Measurements from ENCODE around the gene TMEM204. TPM values are rescaled to one million over a fixed set of nuclear protein-coding genes. Genes with fewer than 3 reads are reported as not detected.
A peak's percentile ranks its signal among the peaks of the same experiment; 100 is the strongest.

Gene TMEM204
- total RNA-seq, 2 donors from 2014 or later, result 2.9 to 5.0 TPM

- peak overlapping the region; percentile 13 for H3K27ac ChIP-seq
- H3K9me3 ChIP-seq, result no peaks in the 10 kb centered on the region
- H3K4me3 ChIP-seq, result no peak overlapping the region
- no peaks in the 10 kb centered on the region for H3K4me1 ChIP-seq
- H3K36me3 ChIP-seq, result no peaks in the 10 kb centered on the region
- DNase-seq, result peak; percentile 56
- TF ChIP-seq, protein P1, sequence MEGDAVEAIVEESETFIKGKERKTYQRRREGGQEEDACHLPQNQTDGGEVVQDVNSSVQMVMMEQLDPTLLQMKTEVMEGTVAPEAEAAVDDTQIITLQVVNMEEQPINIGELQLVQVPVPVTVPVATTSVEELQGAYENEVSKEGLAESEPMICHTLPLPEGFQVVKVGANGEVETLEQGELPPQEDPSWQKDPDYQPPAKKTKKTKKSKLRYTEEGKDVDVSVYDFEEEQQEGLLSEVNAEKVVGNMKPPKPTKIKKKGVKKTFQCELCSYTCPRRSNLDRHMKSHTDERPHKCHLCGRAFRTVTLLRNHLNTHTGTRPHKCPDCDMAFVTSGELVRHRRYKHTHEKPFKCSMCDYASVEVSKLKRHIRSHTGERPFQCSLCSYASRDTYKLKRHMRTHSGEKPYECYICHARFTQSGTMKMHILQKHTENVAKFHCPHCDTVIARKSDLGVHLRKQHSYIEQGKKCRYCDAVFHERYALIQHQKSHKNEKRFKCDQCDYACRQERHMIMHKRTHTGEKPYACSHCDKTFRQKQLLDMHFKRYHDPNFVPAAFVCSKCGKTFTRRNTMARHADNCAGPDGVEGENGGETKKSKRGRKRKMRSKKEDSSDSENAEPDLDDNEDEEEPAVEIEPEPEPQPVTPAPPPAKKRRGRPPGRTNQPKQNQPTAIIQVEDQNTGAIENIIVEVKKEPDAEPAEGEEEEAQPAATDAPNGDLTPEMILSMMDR (IDR thresholded peaks at IDR 0.05), result no peak
- H3K27me3 ChIP-seq, result no peaks in the 10 kb centered on the region
- H3K9ac ChIP-seq (ENCODE audit: low read depth in 2 of 2, low read length in 2 of 2), result no peak overlapping the region
- intact Hi-C loops (cut with DNase I), result no loop called here
Measured at GRCh38 chr16:1580256-1580655, 46.8 kb downstream of the TMEM204 start.

DNA sequence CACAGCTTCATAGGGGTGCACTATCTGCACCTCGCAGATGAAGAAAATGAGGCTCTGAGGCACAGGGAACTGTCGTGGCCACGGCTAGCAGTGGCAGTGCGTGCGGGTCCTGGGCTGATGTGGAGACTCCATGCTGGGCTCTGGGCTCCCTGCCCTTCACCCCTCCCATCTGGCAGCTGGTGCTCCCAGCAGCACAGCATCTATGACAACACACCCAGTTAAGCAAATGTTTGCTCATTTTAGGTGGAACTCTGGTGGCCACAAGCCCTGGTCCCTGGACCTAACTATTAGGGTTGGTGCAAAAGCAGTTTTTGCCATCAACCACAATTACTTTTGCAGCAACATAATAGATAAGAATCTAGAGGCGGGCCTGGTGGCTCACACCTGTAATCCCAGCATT lies 47.5 kb downstream of the TMEM204 start:
- Histone ChIP-seq H3K27me3 (no peaks in the 10 kb centered on the region), H3K4me1 (no peaks in the 10 kb centered on the region), H3K36me3 (no peaks in the 10 kb centered on the region), H3K4me3 (no peak overlapping the region), H3K27ac (peak overlapping the region; percentile 13), H3K9me3 (no peaks in the 10 kb centered on the region), H3K9ac (ENCODE audit: low read depth in 2 of 2, low read length in 2 of 2) (no peak overlapping the region)
- DNase-seq, result peak; percentile 64
- intact Hi-C loops (cut with DNase I), result no loop called here
- TF ChIP-seq, protein P1 (IDR thresholded peaks at IDR 0.05), result no peak

GRCh38 chr16:1581804-1582203 lies 48.3 kb downstream of the TMEM204 start:
- H3K9ac ChIP-seq (ENCODE audit: low read depth in 2 of 2, low read length in 2 of 2), result no peak overlapping the region
- intact Hi-C loops (cut with DNase I), result no loop called here
- no peaks in the 10 kb centered on the region for H3K27me3 ChIP-seq
- H3K4me1 ChIP-seq, result no peaks in the 10 kb centered on the region
- DNase-seq, result no peak
- no peak overlapping the region for H3K27ac ChIP-seq
- TF ChIP-seq, protein P1 (IDR thresholded peaks at IDR 0.05), result no peak
- no peaks in the 10 kb centered on the region for H3K9me3 ChIP-seq
- no peak overlapping the region for H3K4me3 ChIP-seq
- H3K36me3 ChIP-seq, result no peaks in the 10 kb centered on the region

DNA sequence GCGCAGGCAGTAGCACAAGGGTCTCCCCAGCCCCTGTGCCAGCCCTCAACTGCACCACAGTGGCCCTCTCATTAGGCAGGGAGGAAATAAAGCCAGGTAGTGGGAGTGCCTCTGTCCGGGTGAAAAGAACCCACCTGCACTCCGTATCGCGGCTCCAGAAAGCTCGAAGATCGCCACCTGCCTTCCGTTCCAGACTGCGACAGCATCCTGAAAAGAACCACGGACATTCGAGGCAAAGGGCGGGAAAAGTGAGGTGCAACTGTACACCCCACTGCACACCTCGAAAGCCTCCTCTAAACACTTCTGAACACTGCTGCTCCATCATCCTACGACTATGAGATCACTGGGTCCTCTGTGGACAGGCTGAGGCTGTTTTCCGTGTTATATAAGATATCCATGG lies 49.7 kb downstream of the TMEM204 start:
- no peaks in the 10 kb centered on the region for H3K4me1 ChIP-seq
- H3K27ac ChIP-seq, result no peak overlapping the region
- intact Hi-C loops (cut with DNase I), result no loop called here
- H3K27me3 ChIP-seq, result no peaks in the 10 kb centered on the region
- no peak for DNase-seq
- H3K4me3 ChIP-seq, result no peak overlapping the region
- no peak overlapping the region for H3K9ac ChIP-seq (ENCODE audit: low read depth in 2 of 2, low read length in 2 of 2)
- no peaks in the 10 kb centered on the region for H3K36me3 ChIP-seq
- no peaks in the 10 kb centered on the region for H3K9me3 ChIP-seq
- TF ChIP-seq, protein P1 (IDR thresholded peaks at IDR 0.05), result no peak

GRCh38 chr16:1584926-1585484 lies 51.5 kb downstream of the TMEM204 start:
- no peak for DNase-seq
- no peak overlapping the region for H3K27ac ChIP-seq
- H3K4me1 ChIP-seq, result no peaks in the 10 kb centered on the region
- H3K27me3 ChIP-seq, result no peaks in the 10 kb centered on the region
- H3K9me3 ChIP-seq, result no peaks in the 10 kb centered on the region
- no peak overlapping the region for H3K9ac ChIP-seq (ENCODE audit: low read depth in 2 of 2, low read length in 2 of 2)
- TF ChIP-seq, protein P1 (IDR thresholded peaks at IDR 0.05), result no peak
- intact Hi-C loops (cut with DNase I), result no loop called here
- no peak overlapping the region for H3K4me3 ChIP-seq
- no peaks in the 10 kb centered on the region for H3K36me3 ChIP-seq
